Endothelial cell of umbilical vein (primary cell): ENCODE data around the gene SLC25A43. TPM values are rescaled to one million over a fixed set of nuclear protein-coding genes. Genes with fewer than 3 reads are reported as not detected.
A peak's percentile ranks its signal among the peaks of the same experiment; 100 is the strongest.

Experiments
- BruUV-seq: library from RNA; stranded (reverse); fragments of 400-500 nt; replicated peaks from 2 replicates; lab custom pipeline; 2021; lab: Mats Ljungman, UMichigan
- CTCF ChIA-PET: fragments of 300-600, 350-600 bp; sonication (Branson Sonifier 250); formaldehyde crosslinking; loops from one replicate; lab custom pipeline; 2021; ENCODE audit warnings: antibody characterized with exemption, inconsistent platforms; lab: Charles Lee
- POLR2A ChIA-PET: fragments of 300-600, 350-600 bp; sonication (Branson Sonifier 250); formaldehyde crosslinking; loops from one replicate; lab custom pipeline; 2021; ENCODE audit warnings: antibody characterized with exemption, inconsistent platforms; lab: Charles Lee
- DNase-seq: peaks from one replicate; pipeline ENCODE4 v3.0.0-alpha.2; 2011; ENCODE audit warnings: low read depth, low spot score
- FAIRE-seq: peaks from 2 replicates; lab custom pipeline; 2011; peaks lifted over from hg19 to GRCh38; lab: Jason Lieb, UNC
- H2AFZ ChIP-seq: 2 replicates; pipeline ENCODE4 v1.6.0; 2012; ENCODE audit warnings: low read depth, low read length, control low read depth, inconsistent platforms
- H3K27ac ChIP-seq: 2 replicates; pipeline ENCODE4 v1.5.1; 2011; ENCODE audit warnings: low read depth, mild to moderate bottlenecking, control low read depth, low read length, moderate library complexity; ENCODE audit not compliant: insufficient read depth
- H3K27me3 ChIP-seq, 2 experiments: 2 replicates each; pipeline versions ENCODE4 v1.6.0 to v1.6.1; 2011; ENCODE audit warnings: low read length in 2 of 2, mixed read lengths in 1 of 2; ENCODE audit not compliant: control insufficient read depth in 2 of 2, insufficient read depth in 2 of 2
- H3K36me3 ChIP-seq, 2 experiments: 2 replicates in 1 of 2; 3 replicates in 1 of 2; pipeline ENCODE4 v1.5.1; 2011; ENCODE audit warnings: low read length in 2 of 2, mild to moderate bottlenecking in 1 of 2, moderate library complexity in 1 of 2; ENCODE audit not compliant: control insufficient read depth in 2 of 2, insufficient read depth in 2 of 2; ENCODE audit errors: extremely low read depth in 1 of 2
- H3K4me1 ChIP-seq: 3 replicates; pipeline ENCODE4 v1.5.1; 2011; ENCODE audit warnings: mild to moderate bottlenecking, low read length; ENCODE audit not compliant: control insufficient read depth, insufficient read depth; ENCODE audit errors: extremely low read depth
- H3K4me2 ChIP-seq: 2 replicates; pipeline ENCODE4 v1.6.1; 2011; ENCODE audit warnings: low read length, control low read depth, mixed read lengths; ENCODE audit not compliant: insufficient read depth
- H3K4me3 ChIP-seq, 3 experiments: fragments of 200-600 bp in 1 of 3; sonication (generic), shearing (Covaris generic) in 1 of 3; replicated peaks in 1 of 3; 2 replicates each; pipeline ENCODE4 v1.5.1; 2011 to 2016; ENCODE audit warnings: control low read depth in 3 of 3, low read length in 3 of 3, mild to moderate bottlenecking in 2 of 3, inconsistent platforms in 1 of 3, low read depth in 1 of 3, moderate library complexity in 1 of 3; ENCODE audit not compliant: insufficient read depth in 1 of 3
- H3K79me2 ChIP-seq: 2 replicates; pipeline ENCODE4 v1.6.0; 2012; ENCODE audit warnings: low read length, inconsistent platforms; ENCODE audit not compliant: control insufficient read depth, insufficient read depth
- H3K9ac ChIP-seq: replicated peaks from 2 replicates; pipeline ENCODE3; 2011; ENCODE audit warnings: low read length, control low read depth; ENCODE audit not compliant: insufficient read depth; ENCODE audit errors: extremely low read depth
- H3K9me1 ChIP-seq: replicated peaks from 3 replicates; pipeline ENCODE4 v1.6.0; 2011; ENCODE audit warnings: mild to moderate bottlenecking, low read length; ENCODE audit not compliant: control insufficient read depth, insufficient read depth; ENCODE audit errors: extremely low read depth
- H3K9me3 ChIP-seq: replicated peaks from 2 replicates; pipeline ENCODE4 v1.5.1; 2012; ENCODE audit warnings: low read length, inconsistent platforms; ENCODE audit not compliant: control insufficient read depth, insufficient read depth
- H4K20me1 ChIP-seq: replicated peaks from 2 replicates; pipeline ENCODE3; 2011; ENCODE audit warnings: mild to moderate bottlenecking, low read length; ENCODE audit not compliant: control insufficient read depth, insufficient read depth; ENCODE audit errors: extremely low read depth
- CTCF ChIP-seq, 2 donors: IDR thresholded peaks; 1 replicate in 1 of 2; 2 replicates in 1 of 2; pipeline ENCODE4 v1.5.1; 2011; ENCODE audit warnings: low read length in 2 of 2, mild to moderate bottlenecking in 2 of 2, moderate library complexity in 2 of 2, control low read depth in 1 of 2, inconsistent platforms in 1 of 2, low read depth in 1 of 2; ENCODE audit not compliant: insufficient read depth in 1 of 2; ENCODE audit errors: extremely low read depth in 1 of 2
- EZH2 ChIP-seq: IDR thresholded peaks from 2 replicates; pipeline ENCODE4 v1.6.1; 2012; ENCODE audit warnings: borderline replicate concordance, low read depth, mild to moderate bottlenecking, moderate library complexity, low read length, inconsistent platforms; ENCODE audit not compliant: severe bottlenecking
- FOS ChIP-seq: IDR thresholded peaks from 2 replicates; pipeline ENCODE4 v1.6.1; 2011; ENCODE audit warnings: mild to moderate bottlenecking, low read length, moderate library complexity, borderline replicate concordance; ENCODE audit not compliant: insufficient read depth
- GATA2 ChIP-seq: IDR thresholded peaks from 2 replicates; pipeline ENCODE4 v1.7.0; 2011; ENCODE audit warnings: low read depth, mild to moderate bottlenecking, moderate library complexity, mixed read lengths, low read length; ENCODE audit not compliant: insufficient read length, insufficient read depth
- JUN ChIP-seq: IDR thresholded peaks from 2 replicates; pipeline ENCODE4 v1.6.1; 2011; ENCODE audit warnings: borderline replicate concordance, low read depth; ENCODE audit not compliant: insufficient read length, insufficient read depth
- MAX ChIP-seq: IDR thresholded peaks from 2 replicates; pipeline ENCODE4 v1.6.1; 2011; ENCODE audit not compliant: insufficient read depth, insufficient read length
- MYC ChIP-seq: IDR thresholded peaks from one replicate; pipeline ENCODE4 v1.6.1; 2011; ENCODE audit warnings: mild to moderate bottlenecking, low read depth, low read length
- POLR2A ChIP-seq: IDR thresholded peaks from 2 replicates; pipeline ENCODE4 v1.6.1; 2012; ENCODE audit warnings: low read depth, mild to moderate bottlenecking, control low read depth, low read length
- POLR2AphosphoS5 ChIP-seq: IDR thresholded peaks from 2 replicates; pipeline ENCODE4 v1.6.1; 2012; ENCODE audit warnings: low read depth, mild to moderate bottlenecking, control low read depth, low read length, moderate library complexity; ENCODE audit not compliant: insufficient read depth
- dilution Hi-C: fragments of 300-500 bp; cut with MboI; formaldehyde crosslinking; loops from one replicate; pipeline ENCODE4 v1.15.0; 2019; ENCODE audit warnings: low sequenced_read_pairs; ENCODE audit not compliant: extremely low pct_ligation_motif_present
- intact Hi-C: fragments of 100-400 bp; cut with micrococcal nuclease; formaldehyde crosslinking; loops from one replicate; pipeline ENCODE4 v1.10.0; 2022
- polyA plus RNA-seq, 4 experiments: library from polyadenylated mRNA; depleted of rRNA in 3 of 4; stranded (reverse) in 3 of 4; unstranded in 1 of 4; fragments of >200 nt; gene quantifications; 2 replicates each; pipeline versions ENCODE4 v1.2.1 to v1.2.3, GENCODE V29; 2011 to 2012; ENCODE audit warnings: missing spikeins in 1 of 4
- total RNA-seq: library from RNA; stranded (reverse); gene quantifications from 2 replicates; pipeline ENCODE4 v1.2.3, GENCODE V29; 2021

The SLC25A43 gene
- total and polyA plus RNA-seq, 2 donors (not counting 3 experiments of a cell fraction or from before 2014, with no cell fraction given), result 7.2 to 11.5 TPM

- no peaks in the 10 kb centered on the region for H3K36me3 ChIP-seq
- peak overlapping the region; percentile 56 for H3K4me2 ChIP-seq
- no peak overlapping the region for H3K9ac ChIP-seq
- intact Hi-C loops (loop anchor here (1.0 kb wide), 1 partner anchor 69 kb away; the partner anchor contains the start of gene SLC25A5), dilution Hi-C loops (no loop called here)
- no peaks in the 10 kb centered on the region for H3K79me2 ChIP-seq
- DNase-seq, result peak; percentile 9
- FAIRE-seq, result no peak
- no peak overlapping the region for H3K27ac ChIP-seq
- no peaks in the 10 kb centered on the region for H3K9me3 ChIP-seq
- CTCF ChIA-PET, result interaction anchor here (0.7 kb wide), 1 partner anchor 68 kb away, joined by 3 read pairs; no protein-coding TSS in a partner anchor
- H4K20me1 ChIP-seq, result no peaks in the 10 kb centered on the region
- no peak for TF ChIP-seq MAX
- no peak for TF ChIP-seq JUN
- no peak for TF ChIP-seq EZH2
- no peak for TF ChIP-seq MYC
- no peak for TF ChIP-seq CTCF (IDR thresholded peaks at IDR 0.05; ENCODE audit: extremely low read depth in 1 of 2, insufficient read depth in 1 of 2, low read depth in 1 of 2, low read length in 2 of 2)
- no peak for TF ChIP-seq GATA2
- no peak for TF ChIP-seq POLR2A
- TF ChIP-seq FOS, result no peak
- TF ChIP-seq POLR2AphosphoS5, result no peak
- BruUV-seq, result no TSS peak
- POLR2A ChIA-PET, result no interaction called here
- no peaks in the 10 kb centered on the region for H3K27me3 ChIP-seq
- no peaks in the 10 kb centered on the region for H3K9me1 ChIP-seq
- peak overlapping the region; percentile 39 to 70 (median 60) for H3K4me3 ChIP-seq
- peaks cover 9% of the 10 kb centered on the region for H3K4me1 ChIP-seq
- peak overlapping the region; percentile 36 for H2AFZ ChIP-seq
Measured at GRCh38 chrX:119399772-119400101, 601 bp downstream of the SLC25A43 start.
